ENCODE measurements around the gene ZFPL1.

Gene ZFPL1

DNA sequence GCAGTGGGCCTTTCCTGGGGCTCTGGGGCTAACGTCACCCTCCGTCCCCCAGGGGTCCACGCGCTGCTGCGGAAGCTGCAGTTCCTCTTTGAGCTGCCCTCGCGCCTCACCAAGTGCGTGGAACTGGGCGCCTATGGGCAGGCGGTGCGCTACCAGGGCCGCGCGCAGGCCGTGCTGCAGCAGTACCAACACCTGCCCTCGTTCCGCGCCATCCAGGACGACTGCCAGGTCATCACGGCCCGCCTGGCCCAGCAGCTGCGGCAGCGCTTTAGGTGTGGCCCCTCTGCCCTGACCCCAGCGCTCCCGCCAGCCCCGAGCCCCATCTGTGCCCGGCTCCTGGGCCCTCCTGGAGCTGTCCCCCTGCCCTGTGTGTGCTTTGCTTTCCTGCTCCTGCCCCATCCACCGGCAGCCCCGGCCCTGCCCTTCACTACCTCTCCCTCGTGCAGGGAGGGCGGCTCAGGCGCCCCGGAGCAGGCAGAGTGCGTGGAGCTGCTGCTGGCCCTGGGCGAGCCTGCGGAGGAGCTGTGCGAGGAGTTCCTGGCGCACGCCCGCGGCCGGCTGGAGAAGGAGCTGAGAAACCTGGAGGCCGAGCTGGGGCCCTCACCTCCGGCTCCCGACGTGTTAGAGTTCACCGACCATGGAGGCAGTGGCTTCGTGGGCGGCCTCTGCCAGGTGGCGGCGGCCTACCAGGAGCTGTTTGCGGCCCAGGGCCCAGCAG is 23.9 kb downstream of the ZFPL1 start:
- no peak overlapping the region for H3K4me3 ChIP-seq (replicated peaks in 1 of 2; ENCODE audit: low read depth in 2 of 2, low read length in 2 of 2)
- no peak for DNase-seq (ENCODE audit: low read depth in 2 of 2)
- TF ChIP-seq CTCF (IDR thresholded peaks at IDR 0.05; ENCODE audit: low read depth, low read length), result no peak

- TF ChIP-seq CTCF (IDR thresholded peaks at IDR 0.05; ENCODE audit: low read depth, low read length), result no peak
- H3K4me3 ChIP-seq (replicated peaks in 1 of 2; ENCODE audit: low read depth in 2 of 2, low read length in 2 of 2), result no peak overlapping the region
- no peak for DNase-seq (ENCODE audit: low read depth in 2 of 2)
Measured at GRCh38 chr11:65108469-65109123, 24.6 kb downstream of the ZFPL1 start.

DNA sequence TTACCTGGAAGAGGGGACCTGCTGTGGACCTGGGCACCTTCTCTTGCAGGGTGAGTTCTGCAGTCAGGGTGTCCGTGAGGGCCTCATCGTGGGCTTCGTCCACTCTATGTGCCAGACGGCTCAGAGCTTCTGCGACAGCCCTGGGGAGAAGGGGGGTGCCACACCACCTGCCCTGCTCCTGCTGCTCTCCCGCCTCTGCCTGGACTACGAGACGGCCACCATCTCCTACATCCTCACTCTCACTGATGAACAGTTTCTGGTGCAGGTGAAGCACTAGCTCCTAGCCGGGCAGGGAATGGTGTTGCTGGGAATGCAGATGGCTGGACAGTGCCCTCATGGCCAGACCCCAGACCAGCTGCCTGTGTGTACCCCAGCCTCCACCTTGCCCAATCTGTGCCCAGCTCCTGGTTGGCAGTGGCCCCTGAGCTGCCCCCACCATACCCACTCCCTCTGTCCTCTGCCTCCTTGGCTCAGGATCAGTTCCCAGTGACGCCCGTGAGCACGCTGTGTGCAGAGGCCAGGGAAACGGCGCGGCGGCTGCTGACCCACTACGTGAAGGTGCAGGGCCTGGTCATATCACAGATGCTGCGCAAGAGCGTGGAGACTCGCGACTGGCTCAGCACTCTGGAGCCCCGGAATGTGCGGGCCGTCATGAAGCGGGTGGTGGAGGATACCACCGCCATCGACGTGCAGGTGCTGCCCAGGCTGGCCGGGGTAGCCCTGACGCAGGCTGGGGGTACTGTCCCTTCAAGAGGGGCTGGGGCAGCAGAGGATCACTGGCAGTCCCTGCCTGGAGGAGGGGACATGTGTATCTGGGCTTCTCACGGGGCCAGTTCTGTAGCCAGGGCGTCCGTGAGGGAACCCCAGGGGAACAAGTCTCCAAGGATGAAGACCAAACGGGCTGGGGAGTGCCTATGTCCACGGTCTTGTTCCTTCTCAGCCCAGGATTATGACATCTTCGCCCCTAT is 25.5 kb downstream of the ZFPL1 start:
- no peak overlapping the region for H3K4me3 ChIP-seq (replicated peaks in 1 of 2; ENCODE audit: low read depth in 2 of 2, low read length in 2 of 2)
- no peak for TF ChIP-seq CTCF (IDR thresholded peaks at IDR 0.05; ENCODE audit: low read depth, low read length)
- no peak for DNase-seq (ENCODE audit: low read depth in 2 of 2)

GRCh38 chr11:65110354-65110861 is 26.4 kb downstream of the ZFPL1 start:
- no peak overlapping the region for H3K4me3 ChIP-seq (replicated peaks in 1 of 2; ENCODE audit: low read depth in 2 of 2, low read length in 2 of 2)
- TF ChIP-seq CTCF (IDR thresholded peaks at IDR 0.05; ENCODE audit: low read depth, low read length), result peak; percentile 98
- peak; percentile 87 for DNase-seq (ENCODE audit: low read depth in 2 of 2)

DNA sequence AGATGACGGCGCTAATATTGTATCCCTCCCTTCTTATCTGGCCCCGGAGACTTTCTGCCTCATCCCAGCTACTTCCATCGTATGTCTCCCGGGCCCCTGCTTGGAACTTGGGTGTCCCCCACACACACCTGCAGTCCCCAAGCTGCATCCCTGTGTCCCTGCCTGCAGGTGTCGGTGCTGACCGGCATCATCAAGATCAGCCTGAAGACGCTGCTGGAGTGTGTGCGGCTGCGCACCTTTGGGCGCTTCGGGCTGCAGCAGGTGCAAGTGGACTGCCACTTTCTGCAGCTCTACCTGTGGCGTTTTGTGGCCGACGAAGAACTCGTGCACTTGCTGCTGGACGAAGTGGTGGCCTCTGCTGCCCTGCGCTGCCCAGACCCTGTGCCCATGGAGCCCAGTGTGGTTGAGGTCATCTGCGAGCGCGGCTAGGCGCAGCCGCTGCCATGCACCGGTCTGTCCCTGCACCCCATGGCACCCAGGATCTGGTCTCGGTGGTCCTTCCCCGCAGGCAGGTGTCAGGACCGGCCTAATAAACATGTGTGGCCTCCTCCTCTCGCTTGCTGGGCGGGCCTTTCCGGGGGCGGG is 27.2 kb downstream of the ZFPL1 start:
- no peak overlapping the region for H3K4me3 ChIP-seq (replicated peaks in 1 of 2; ENCODE audit: low read depth in 2 of 2, low read length in 2 of 2)
- TF ChIP-seq CTCF (IDR thresholded peaks at IDR 0.05; ENCODE audit: low read depth, low read length), result no peak

More for the DNA sequence above, 27.2 kb downstream of the ZFPL1 start:
- DNase-seq (ENCODE audit: low read depth in 2 of 2), result no peak
